ENCODE measurements around the gene ARHGAP27. TPM values are rescaled to one million over a fixed set of nuclear protein-coding genes. Genes with fewer than 3 reads are reported as not detected.

The ARHGAP27 gene
- total RNA-seq, 1 donor from 2014 or later = 3.5 TPM

- H3K27ac Mint-ChIP-seq (ENCODE audit: unreplicated experiment) = peak overlapping the region; percentile 31
- no peaks in the 10 kb centered on the region for H3K9me3 Mint-ChIP-seq (ENCODE audit: unreplicated experiment)
- H3K4me1 Mint-ChIP-seq (ENCODE audit: low read depth, unreplicated experiment) = no peaks in the 10 kb centered on the region
- H3K27me3 Mint-ChIP-seq (ENCODE audit: unreplicated experiment) = peaks cover 12% of the 10 kb centered on the region
- peaks cover 4% of the 10 kb centered on the region for H3K36me3 Mint-ChIP-seq (ENCODE audit: unreplicated experiment)
- TF ChIP-seq CTCF (IDR thresholded peaks at IDR 0.05; ENCODE audit: partially characterized antibody, unreplicated experiment) = no peak
- DNase-seq = no peak
- no peak overlapping the region for H3K4me3 Mint-ChIP-seq (ENCODE audit: unreplicated experiment)
These were observed 48.5 kb downstream of the ARHGAP27 start for GRCh38 chr17:45384047-45384788.

GRCh38 chr17:45383003-45383402 lies 49.7 kb downstream of the ARHGAP27 start:
- H3K27ac Mint-ChIP-seq (ENCODE audit: unreplicated experiment) = no peak overlapping the region

GRCh38 chr17:45382226-45382625 lies 50.4 kb downstream of the ARHGAP27 start:
- TF ChIP-seq CTCF (IDR thresholded peaks at IDR 0.05; ENCODE audit: partially characterized antibody, unreplicated experiment) = no peak
- H3K27ac Mint-ChIP-seq (ENCODE audit: unreplicated experiment) = no peak overlapping the region
- H3K4me3 Mint-ChIP-seq (ENCODE audit: unreplicated experiment) = no peak overlapping the region
- no peaks in the 10 kb centered on the region for H3K9me3 Mint-ChIP-seq (ENCODE audit: unreplicated experiment)
- peaks cover 8% of the 10 kb centered on the region for H3K27me3 Mint-ChIP-seq (ENCODE audit: unreplicated experiment)
- no peaks in the 10 kb centered on the region for H3K36me3 Mint-ChIP-seq (ENCODE audit: unreplicated experiment)
- no peaks in the 10 kb centered on the region for H3K4me1 Mint-ChIP-seq (ENCODE audit: low read depth, unreplicated experiment)
- DNase-seq = no peak

More at GRCh38 chr17:45383003-45383402, 49.7 kb downstream of the ARHGAP27 start:
- Mint-ChIP-seq H3K4me1 (ENCODE audit: low read depth, unreplicated experiment) (no peaks in the 10 kb centered on the region), H3K9me3 (ENCODE audit: unreplicated experiment) (no peaks in the 10 kb centered on the region), H3K4me3 (ENCODE audit: unreplicated experiment) (no peak overlapping the region), H3K36me3 (ENCODE audit: unreplicated experiment) (peaks cover 4% of the 10 kb centered on the region), H3K27me3 (ENCODE audit: unreplicated experiment) (peaks cover 10% of the 10 kb centered on the region)
- TF ChIP-seq CTCF (IDR thresholded peaks at IDR 0.05; ENCODE audit: partially characterized antibody, unreplicated experiment) = no peak
- DNase-seq = no peak

- Mint-ChIP-seq H3K27ac (ENCODE audit: unreplicated experiment) (no peak overlapping the region), H3K4me3 (ENCODE audit: unreplicated experiment) (no peak overlapping the region), H3K36me3 (ENCODE audit: unreplicated experiment) (no peaks in the 10 kb centered on the region)
These were observed 51.7 kb downstream of the ARHGAP27 start for GRCh38 chr17:45380991-45381390.

More at GRCh38 chr17:45380991-45381390, 51.7 kb downstream of the ARHGAP27 start:
- Mint-ChIP-seq H3K9me3 (ENCODE audit: unreplicated experiment) (no peaks in the 10 kb centered on the region), H3K4me1 (ENCODE audit: low read depth, unreplicated experiment) (no peaks in the 10 kb centered on the region), H3K27me3 (ENCODE audit: unreplicated experiment) (peaks cover 8% of the 10 kb centered on the region)
- no peak for DNase-seq
- TF ChIP-seq CTCF (IDR thresholded peaks at IDR 0.05; ENCODE audit: partially characterized antibody, unreplicated experiment) = no peak
